ENCODE results near the gene RAI1.

Gene RAI1

DNA sequence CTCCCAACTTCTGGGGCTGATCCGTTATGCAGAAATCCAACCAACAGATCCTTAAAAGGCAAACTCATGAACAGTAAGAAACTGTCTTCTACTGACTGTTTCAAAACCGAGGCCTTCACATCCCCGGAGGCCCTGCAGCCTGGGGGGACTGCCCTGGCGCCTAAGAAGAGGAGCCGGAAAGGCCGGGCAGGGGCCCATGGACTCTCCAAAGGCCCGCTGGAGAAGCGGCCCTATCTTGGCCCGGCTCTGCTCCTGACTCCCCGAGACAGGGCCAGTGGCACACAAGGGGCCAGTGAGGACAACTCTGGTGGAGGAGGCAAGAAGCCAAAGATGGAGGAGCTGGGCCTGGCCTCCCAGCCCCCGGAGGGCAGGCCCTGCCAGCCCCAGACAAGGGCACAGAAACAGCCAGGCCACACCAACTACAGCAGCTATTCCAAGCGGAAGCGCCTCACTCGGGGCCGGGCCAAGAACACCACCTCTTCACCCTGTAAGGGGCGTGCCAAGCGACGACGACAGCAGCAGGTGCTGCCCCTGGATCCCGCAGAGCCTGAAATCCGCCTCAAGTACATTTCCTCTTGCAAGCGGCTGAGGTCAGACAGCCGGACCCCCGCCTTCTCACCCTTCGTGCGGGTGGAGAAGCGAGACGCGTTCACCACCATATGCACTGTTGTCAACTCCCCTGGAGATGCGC is 116.0 kb downstream of the RAI1 start:
- TF ChIP-seq, protein P1, sequence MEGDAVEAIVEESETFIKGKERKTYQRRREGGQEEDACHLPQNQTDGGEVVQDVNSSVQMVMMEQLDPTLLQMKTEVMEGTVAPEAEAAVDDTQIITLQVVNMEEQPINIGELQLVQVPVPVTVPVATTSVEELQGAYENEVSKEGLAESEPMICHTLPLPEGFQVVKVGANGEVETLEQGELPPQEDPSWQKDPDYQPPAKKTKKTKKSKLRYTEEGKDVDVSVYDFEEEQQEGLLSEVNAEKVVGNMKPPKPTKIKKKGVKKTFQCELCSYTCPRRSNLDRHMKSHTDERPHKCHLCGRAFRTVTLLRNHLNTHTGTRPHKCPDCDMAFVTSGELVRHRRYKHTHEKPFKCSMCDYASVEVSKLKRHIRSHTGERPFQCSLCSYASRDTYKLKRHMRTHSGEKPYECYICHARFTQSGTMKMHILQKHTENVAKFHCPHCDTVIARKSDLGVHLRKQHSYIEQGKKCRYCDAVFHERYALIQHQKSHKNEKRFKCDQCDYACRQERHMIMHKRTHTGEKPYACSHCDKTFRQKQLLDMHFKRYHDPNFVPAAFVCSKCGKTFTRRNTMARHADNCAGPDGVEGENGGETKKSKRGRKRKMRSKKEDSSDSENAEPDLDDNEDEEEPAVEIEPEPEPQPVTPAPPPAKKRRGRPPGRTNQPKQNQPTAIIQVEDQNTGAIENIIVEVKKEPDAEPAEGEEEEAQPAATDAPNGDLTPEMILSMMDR (IDR thresholded peaks at IDR 0.05; ENCODE audit: low read depth, low read length): no peak
- no peak for DNase-seq (ENCODE audit: low read depth, low spot score)
- H3K4me3 ChIP-seq (ENCODE audit: low read depth, low read length): no peak overlapping the region
- in situ Hi-C loops (cut with HindIII; ENCODE audit: low sequenced_read_pairs): no loop called here

DNA sequence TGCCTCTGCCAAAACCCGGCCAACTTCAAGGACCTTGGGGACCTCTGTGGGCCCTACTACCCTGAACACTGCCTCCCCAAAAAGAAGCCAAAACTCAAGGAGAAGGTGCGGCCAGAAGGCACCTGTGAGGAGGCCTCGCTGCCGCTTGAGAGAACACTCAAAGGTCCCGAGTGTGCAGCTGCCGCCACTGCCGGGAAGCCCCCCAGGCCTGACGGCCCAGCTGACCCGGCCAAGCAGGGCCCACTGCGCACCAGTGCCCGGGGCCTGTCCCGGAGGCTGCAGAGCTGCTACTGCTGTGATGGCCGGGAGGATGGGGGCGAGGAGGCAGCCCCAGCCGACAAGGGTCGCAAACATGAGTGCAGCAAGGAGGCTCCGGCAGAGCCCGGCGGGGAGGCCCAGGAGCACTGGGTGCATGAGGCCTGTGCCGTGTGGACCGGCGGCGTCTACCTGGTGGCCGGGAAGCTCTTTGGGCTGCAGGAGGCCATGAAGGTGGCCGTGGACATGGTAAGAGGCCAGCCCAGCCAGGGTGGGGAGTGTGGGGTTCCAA is 116.8 kb downstream of the RAI1 start:
- in situ Hi-C loops (cut with HindIII; ENCODE audit: low sequenced_read_pairs): no loop called here
- TF ChIP-seq, protein P1 (IDR thresholded peaks at IDR 0.05; ENCODE audit: low read depth, low read length): no peak

DNA sequence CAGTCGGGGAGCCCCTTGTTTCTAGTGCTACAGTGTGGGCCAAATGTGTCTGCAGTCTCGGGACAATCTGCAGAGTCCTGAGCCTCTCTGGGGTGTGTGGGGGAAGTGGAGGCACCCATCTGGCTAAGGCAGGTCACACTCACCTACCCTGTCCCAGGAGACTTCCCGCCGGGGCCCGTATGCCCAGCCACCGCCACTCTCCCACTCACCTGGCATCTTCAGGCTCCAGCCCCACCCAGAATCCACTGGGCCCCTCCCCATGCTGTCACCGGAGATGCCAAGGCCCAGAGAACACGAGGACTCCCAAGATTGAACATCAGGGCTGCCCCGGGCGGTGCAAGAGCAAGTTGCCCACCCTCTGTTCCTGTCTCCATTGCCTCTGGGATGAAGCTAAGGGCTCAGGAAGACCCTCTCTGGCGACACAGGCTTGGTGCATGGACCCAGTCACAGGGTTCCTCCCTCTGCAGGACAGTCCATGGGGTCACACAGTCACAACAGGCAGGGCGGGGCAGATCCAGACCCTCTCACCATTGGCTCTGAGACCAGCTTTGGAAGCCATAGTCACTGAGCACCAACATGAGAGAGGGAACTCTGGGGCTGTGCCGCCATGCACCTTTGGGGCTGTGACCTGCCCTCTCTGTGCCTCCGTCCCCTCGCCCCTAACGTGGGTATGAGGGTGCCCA is 117.5 kb downstream of the RAI1 start:
- in situ Hi-C loops (cut with HindIII; ENCODE audit: low sequenced_read_pairs): no loop called here
- TF ChIP-seq, protein P1 (IDR thresholded peaks at IDR 0.05; ENCODE audit: low read depth, low read length): no peak
- DNase-seq (ENCODE audit: low read depth, low spot score): no peak
- no peak overlapping the region for H3K4me3 ChIP-seq (ENCODE audit: low read depth, low read length)

More for the DNA sequence above, 116.8 kb downstream of the RAI1 start:
- no peak overlapping the region for H3K4me3 ChIP-seq (ENCODE audit: low read depth, low read length)
- no peak for DNase-seq (ENCODE audit: low read depth, low spot score)

DNA sequence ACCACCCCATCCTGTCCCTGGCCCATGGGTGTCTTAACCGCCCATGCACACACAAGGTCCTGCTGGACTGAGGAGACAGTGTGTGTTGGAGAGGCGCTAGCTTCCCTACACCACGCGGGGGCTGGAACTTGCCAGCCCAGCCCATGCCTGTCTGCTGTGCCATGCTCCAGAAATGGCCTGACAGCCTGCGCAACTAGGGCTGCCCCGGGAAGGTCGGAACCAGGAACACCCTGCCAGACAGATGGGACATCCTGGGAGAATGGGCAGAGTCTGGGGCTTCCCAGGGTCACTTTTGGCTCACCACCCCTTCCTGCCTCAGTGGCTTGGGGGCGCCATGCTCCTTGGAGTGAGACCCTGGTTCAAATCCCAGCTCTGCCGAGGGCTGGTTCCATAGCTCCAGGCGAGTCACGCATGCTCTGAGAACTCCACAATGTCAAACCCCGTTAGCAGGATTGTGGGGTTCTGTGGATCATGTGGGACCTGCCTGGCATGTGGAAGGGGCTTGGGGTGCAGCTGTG is 119.3 kb downstream of the RAI1 start:
- no peak for DNase-seq (ENCODE audit: low read depth, low spot score)
- TF ChIP-seq, protein P1 (IDR thresholded peaks at IDR 0.05; ENCODE audit: low read depth, low read length): no peak
- no peak overlapping the region for H3K4me3 ChIP-seq (ENCODE audit: low read depth, low read length)
- in situ Hi-C loops (cut with HindIII; ENCODE audit: low sequenced_read_pairs): no loop called here

DNA sequence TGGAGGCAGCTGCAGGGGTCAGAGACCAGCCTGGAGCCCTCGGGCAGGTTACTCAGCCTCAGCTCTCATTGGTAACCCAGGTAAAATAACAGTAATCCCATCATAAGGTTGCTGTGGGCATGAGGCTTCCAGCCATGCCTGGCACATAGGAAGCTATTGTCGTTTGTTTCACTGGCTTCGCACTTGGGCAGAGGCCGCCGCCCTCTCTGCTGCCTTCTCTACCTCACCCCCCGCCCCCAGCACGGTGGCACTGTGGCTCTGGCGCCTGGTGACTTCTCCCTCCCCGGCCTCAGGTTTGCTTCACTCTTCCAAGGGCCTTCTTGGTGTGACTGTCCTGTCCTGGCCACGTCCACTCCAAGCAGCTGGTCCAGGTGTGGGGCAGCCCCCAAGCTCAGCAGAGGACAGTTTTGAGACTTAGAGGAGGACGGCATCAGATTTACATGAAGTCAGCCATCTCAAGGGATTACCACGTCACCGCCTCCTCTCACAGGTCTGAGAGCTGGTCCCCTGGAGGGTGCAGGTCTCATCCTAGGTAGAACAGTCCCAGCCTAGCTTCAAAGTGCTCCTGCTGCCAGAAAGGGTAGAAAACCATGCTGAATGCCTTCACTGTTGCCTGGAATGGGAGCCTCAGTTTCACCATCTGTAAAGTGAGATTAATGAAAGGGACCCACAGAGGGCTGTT is 120.7 kb downstream of the RAI1 start:
- TF ChIP-seq, protein P1 (IDR thresholded peaks at IDR 0.05; ENCODE audit: low read depth, low read length): no peak
- in situ Hi-C loops (cut with HindIII; ENCODE audit: low sequenced_read_pairs): no loop called here
- DNase-seq (ENCODE audit: low read depth, low spot score): no peak
- H3K4me3 ChIP-seq (ENCODE audit: low read depth, low read length): no peak overlapping the region

DNA sequence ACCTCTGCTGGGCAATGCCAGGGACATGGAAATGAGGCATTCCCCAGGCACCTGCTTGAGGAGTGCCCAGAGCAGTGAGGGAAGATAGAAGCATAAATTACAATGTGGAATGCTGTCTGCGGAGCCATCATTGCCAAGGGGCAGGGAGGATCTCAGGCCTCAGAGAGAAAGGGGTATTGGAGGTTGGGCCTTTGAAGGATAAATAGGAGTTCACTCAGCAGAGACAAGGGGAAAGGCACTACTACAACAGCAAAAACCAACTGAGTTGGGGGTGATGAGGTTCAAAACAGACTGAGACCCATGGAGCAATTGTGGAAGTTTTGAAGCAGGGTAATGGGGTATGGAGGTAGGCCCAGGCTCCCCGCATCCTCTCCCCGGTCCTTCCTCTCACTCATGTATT is 122.7 kb downstream of the RAI1 start:
- TF ChIP-seq, protein P1 (IDR thresholded peaks at IDR 0.05; ENCODE audit: low read depth, low read length): no peak

More for the DNA sequence above, 122.7 kb downstream of the RAI1 start:
- in situ Hi-C loops (cut with HindIII; ENCODE audit: low sequenced_read_pairs): no loop called here
- no peak overlapping the region for H3K4me3 ChIP-seq (ENCODE audit: low read depth, low read length)
- no peak for DNase-seq (ENCODE audit: low read depth, low spot score)
